GM19438 (cell line): ENCODE measurements around the gene TRPC6.

Source experiments
- ATAC-seq: cut with Tn5 transposase; IDR thresholded peaks from one replicate; pipeline ENCODE4 v1.9.1; 2021; ENCODE audit warnings: low read depth; ENCODE audit not compliant: unreplicated experiment

Gene TRPC6

DNA sequence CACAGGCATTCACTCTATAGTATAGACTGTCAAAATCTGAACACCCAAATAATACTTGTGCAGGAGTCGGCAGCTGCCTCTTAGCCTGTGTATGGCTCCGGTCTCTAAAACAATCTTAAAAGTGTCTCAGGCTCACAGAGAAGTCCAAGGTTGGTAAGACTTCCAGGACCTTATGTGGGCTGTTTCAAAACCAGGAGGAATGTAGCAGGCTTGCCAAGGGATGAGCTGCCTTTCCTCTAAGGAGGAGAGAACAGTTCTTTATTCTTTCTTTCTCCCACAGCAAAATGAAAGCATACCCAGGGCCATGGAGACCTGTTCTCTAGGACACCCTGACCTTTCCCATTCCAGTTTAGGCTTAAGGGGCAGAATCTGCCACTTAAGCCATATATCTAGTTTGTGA lies 176.5 kb downstream of the TRPC6 start:
- no peak for ATAC-seq
